UCSD-AML1 (cell line): Measurements from ENCODE around the gene PALD1.
"Not testable (repeated sequence)": the region's sequence is repeated elsewhere in the genome, so short reads cannot be mapped to it uniquely, and the experiment has no call there.

Experiments
- DNase-seq: peaks from one replicate; lab custom pipeline; 2025; ENCODE audit not compliant: unreplicated experiment; lab: John Stamatoyannopoulos, UW

The PALD1 gene

DNA sequence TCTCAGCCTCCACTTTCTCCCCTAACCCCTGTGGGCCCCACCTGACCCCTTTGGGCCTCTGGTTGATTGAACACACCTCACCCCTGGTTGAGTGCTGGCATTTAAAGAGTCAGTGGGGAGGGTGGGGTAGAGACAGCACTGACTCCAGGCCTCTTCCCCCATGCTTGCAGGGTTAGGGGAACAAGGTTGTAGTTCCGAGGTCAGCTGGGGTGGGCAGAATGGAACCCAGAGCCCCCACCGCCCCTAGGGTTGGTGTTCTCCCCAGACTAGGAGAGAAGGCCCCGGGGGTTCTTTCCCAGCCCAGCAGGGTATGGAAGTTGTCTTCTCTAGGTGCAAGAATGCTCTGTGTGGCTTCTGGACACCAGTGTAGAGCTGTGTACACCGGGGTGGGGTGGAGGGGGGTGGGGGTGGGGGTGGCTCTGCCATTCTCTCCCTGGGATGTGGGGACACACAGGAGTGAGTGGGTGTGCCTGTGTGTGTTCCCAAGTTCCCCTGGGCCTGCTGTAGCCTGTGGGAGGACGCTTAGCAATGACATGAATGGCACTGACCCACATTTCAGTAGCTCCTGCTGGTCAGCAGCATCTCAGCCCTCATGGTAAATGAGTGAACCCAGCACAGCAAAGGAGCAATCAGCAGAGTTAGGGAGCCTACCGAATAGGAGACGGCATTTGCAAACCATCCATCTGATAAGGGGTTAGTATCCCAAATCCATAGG is 90.4 kb downstream of the PALD1 start:
- DNase-seq, result no peak

DNA sequence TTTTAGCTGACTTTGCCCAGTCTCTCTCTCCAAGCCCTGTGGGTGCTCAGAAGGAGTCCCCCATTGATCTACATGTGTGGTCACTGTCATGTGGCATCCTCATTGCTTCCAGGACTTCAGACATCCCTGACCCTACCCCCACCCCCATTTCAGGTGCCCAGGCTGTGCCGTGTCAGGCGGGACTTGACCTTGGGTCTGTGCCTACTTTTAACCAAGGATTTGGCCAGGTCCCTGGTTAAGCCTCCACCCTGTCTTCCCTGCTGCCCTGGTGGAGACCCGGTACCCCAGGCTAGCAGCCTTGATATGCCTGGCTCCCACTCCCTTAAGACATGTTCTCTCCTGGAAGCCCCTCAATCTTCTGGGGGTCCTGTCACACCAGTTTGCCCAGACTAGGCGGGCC is 92.7 kb downstream of the PALD1 start:
- no peak for DNase-seq

DNA sequence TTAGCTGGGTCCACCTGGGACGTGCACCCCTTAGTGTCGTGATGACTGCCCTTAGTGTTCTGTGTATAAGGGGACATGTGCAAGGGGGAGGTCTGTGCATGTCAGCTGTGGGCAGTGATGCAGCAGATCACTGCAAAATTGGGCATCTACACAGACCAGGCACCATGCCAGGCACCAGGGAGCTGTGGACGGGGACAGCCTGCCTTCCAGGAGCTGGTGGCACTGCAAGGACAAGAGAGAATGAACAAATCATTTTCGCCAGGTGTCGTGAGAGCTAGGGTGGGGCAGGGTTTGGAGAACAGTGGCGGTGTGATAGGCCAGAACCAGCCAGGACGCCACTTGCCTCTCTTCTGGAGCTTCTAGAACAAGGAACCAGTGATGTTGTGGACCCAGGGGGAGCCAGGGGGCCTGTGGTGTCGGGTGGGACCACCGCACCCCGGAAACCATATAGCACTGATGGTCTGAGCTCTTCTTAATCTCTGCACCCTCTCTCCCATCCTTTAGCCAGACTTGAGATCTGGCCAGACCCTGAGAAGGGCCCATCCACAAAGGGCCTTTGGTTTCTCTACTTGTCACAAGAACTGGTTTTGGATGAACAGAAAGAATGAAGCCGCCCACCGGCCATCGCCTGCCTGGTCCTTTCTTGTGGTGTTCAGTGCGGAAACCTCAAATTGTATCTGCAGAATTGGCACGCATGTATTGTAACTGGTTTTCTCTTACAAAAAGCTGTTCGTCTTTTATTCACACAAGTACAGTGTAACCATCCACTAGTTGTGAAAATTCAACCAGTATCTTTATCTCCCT is 93.3 kb downstream of the PALD1 start:
- no peak for DNase-seq

DNA sequence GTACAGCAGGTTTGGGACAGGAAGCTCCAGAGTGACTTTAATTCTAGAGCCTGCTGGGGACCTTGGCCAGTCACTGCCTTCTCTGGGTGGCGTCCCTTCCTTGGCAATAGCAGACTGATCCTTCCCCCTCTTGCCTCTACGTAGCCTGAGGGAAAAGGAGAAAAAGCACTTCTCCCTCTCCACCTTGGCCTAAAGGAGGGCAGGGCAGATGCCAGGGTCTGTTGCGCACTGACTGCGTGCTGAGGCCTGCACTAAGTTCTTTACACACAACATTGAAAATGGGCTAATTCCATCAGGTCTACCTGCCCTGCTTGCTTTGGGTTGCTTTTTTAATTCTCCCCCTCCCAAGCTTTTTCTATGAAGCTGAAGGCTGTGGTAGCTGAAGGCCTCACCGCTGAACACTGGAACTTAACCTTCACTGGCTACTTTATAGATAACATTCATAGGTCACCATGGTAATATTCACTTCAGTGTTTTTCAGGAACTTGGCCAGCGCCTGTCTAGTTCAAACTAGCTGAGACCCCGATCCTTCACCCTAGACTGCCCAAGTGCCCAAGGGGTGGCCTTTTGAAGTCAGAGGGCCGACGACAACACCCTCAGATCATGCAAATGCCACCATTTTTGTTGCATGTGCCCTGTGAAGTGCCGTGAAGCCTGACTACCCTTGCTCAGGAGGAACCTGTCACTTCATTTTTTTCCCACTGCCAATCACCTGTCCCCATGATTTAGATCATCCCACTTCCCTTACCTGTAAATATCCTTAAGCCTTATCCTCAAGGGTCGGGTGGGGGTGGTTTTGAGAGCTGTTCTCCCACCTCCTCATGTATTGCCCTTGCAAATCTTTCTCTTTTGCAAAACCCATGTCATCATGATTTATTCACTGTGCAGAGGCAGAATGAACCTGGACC is 95.3 kb downstream of the PALD1 start:
- DNase-seq, result no peak

DNA sequence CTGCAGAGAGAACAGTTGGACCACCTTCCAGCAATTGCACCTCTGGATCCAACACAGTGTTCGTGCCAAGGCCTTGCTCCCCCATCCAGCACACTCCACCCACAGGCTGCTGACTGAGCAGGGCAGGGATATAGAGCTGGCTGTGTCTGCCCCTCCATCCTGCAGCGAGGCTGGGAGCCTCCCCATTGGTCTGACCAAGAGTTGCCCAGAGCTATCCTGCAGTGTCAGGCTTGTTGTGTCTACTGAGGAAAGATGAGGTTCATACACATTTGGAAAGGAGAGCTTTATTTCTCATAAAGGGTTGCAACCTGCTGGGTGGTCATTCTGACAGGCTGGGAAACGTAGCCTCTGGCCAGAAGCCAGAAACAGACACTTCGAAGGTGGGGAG is 96.9 kb downstream of the PALD1 start:
- DNase-seq, result no peak

DNA sequence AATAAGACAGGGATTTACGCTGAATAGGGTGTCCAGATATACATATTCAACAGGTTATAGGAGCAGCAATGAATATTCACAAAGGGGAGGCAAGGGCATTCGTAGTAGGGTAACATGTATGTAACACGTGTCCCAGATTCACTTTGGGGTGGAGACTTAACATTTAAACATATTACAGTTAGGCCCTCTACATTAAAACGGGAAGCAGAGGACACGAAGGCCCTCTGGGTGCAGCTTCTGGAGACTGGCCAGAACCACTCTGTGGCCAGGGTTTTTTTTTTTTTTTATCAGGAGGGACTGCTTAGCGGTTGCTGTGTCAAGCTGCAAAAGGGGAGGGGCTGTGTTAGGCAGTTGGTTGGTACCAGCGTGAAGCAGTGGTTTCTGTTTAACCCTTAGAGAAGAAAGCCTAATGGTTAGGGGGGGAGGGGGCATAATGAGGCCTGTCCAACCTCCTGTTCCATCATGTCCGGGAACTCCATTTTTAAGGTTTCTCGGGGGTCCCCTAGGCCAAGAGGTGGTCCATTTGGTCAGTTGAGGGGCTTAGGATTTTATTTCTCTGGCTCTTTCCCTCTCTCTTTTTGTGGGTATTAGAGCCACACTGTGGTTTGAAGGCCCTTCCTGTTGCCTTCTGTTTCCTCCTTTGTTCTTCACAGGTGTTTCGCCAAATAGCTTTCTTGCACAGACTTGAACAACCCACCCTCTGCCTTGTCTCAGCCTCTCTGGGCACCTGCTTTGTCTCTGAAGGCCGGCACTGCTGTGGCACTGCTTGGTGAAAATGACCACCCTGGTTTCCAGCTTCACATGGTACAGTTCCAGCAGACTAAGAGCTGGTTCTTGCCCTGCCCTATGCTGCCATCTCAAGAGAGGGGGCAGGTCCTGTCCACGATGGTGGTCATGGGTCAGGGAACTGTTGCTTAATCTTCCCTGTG is 97.6 kb downstream of the PALD1 start:
- DNase-seq, result peak; percentile 73

DNA sequence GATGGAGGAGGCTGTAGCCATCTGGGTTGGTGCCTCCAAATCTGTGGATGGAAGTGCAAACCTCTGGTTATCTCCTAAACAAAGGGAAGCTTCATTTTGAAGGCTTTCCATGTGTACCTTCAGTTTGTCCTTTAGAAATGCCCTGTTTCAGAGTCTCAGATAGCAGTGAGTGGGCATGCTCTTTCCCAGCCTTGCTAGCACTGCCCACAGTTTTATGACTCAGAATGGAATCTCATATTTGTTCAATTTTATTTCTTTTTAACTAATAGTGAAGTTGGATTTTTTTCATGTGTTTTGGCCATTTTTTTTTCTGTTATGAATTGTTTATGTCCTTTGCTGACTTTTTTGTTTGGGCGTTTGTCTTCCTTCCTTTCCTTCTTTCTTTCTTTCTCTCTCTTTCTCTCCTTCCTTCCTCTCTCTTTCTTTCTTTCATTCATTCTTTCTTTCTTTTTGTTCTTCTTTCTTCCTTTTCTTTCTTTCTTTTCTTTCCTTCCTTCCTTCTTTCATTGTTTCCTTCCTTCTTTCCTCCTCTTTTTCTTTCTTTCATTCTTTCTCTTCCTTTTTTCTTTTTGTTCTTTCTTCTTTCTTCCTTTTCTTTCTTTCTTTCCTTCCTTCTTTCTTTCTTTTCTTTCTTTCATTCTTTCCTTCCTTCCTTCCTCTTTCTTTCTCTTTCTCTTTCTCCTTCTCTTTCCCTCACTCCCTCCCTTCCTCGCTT is 98.4 kb downstream of the PALD1 start:
- no peak for DNase-seq

DNA sequence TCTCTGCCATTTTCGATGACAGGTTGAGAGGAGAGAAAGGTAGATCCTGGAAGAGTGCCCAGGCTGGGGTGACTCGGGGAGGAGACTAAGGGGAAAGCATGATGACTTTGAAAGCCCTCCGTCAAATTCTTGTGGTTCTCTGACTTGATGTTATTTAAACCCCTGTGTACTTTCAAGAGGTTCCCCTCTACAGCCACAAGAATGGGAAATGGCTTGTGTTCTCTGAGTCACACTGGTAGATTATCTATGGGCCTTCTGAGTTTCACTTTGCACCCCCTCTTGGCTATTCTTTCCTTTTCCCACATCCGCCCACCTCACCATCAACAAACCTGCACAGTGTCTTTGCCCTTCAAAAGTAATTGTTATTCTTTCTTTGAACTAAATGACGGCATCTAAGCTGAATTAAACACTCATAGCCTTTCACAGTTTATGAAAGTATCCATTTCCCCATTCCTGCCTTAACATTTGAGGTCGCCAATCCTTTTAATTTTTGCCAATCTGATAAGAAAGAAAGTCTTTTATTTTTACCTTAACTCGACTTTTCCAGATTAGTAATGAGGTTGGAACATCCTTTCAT is 99.9 kb downstream of the PALD1 start:
- DNase-seq, result no peak

DNA sequence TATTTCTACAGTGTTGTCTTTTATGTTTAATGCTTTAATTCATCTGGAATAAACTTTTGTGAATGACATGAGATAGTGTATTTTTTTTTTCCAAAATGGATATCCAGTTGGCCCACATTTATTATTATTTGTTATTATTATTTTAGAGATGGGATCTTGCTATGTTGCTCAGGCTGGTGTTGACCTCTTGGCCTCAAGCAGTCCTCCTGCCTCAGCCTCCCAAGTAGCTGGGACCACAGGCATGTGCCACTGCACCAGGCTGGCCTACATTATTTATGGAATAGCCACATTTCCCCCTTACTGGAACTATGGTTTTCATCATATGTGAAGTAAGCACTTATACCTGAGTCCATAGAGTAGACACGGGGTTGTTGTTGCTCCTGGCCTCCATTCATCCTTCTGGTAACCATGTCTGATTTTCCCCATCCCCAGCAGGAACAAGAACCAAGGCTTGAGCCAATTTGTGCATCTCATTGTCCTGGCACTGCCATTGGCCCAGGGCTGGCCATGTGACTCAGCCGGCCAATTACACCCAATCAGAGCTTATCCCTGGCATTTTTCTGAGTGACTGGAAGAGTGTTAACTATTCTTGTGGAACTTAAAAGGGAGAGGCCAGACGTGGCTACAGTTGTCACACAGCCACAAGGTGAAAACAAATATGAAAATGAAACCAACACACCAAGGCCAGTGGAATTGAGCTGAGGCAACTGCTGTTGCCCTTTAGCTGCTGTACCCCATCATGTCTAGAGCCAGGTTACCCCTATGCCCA is 100.9 kb downstream of the PALD1 start:
- DNase-seq, result no peak

DNA sequence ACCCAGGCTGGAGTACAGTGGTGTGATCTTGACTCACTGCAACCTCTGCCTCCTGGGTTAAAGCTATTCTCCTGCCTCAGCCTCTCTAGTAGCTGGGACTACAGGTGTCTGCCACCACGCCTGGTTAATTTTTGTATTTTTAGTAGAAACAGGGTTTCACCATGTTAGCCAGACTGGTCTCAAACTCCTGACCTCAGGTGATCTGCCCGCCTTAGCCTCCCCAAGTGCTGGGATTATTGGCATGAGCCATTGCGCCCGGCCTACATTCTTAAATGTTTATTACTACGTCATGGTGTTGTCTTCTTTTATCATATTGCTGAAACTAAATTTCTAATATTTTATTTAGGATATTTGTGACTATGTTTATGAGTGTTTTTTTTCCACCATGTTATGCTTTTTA is 102.6 kb downstream of the PALD1 start:
- not testable (repeated sequence) for DNase-seq

DNA sequence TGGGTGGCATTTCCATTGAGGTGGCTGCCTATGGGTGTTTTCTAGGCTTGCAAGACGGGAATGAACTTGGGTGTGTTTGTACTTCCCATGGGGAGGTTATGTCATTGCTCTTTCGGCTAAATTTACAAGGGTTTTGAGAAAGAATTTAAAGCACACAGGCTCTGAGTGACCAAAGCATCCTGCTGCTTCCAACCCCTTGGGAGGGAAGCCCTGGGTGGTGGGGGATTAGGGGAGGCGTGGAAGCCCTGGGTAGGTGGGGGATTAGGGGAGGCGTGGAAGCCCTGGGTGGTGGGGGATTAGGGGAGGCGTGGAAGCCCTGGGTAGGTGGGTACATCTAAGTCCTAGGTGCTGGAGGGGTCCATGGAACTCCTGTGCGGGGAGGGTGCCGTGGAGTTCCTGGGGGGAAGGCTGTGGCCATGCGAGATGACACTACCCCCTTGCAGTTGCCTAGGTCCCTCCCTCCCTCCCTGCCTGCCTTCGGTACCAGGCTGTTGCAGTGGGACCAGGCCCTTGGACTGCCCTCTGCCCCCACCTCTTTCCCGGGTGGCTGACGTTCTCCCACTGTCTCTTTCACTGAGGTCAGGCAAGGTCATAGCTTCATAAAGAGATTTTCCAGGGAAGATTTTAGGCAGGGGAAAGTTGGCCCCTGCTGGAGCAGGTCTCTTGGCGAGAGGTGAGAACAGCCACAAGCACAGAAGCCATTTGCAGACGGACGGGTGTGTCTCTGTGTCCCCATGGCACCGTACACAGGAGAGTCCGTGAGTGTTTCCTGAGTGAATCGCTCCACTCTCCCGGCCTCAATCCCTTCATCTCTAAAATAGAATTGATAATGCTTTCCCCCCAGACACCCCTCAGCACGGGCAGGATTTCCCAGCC is 104.5 kb downstream of the PALD1 start:
- DNase-seq, result no peak

DNA sequence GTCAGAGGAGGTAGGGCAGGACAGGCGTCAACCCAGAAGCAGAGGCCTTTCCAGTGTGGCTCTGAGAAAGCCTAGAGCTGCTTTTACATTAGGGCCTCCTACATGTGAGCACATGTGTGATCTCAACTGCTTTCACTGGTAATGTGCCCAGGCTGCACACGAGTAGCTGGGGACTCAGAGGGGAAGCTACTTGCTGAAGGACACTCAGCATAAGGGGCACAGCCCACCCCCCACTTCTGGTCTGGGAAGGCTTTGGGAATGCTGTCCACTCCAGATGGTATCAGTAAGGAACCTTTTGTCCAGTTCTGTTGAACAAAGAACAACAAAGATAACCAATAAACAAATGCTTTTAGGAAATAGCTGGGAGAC is 105.1 kb downstream of the PALD1 start:
- no peak for DNase-seq

DNA sequence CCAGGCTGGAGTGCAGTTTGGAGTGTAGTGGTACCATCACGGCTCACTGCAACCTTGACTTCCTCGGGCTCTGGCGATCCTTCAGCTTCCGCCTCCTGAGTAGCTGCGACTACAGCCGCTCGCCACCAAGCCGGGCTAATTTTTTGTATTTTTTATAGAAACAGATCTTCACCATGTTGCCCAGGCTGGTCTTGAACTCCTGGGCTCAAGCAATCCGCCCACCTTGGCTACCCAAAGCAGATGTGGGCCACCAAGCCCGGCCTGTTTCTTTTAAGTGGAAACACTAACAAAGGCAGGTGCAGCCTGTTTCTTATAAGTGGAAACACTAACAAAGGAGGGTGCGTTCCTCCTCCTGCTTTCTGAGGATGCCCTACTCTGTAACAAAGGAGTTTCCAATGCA is 105.8 kb downstream of the PALD1 start:
- no peak for DNase-seq

DNA sequence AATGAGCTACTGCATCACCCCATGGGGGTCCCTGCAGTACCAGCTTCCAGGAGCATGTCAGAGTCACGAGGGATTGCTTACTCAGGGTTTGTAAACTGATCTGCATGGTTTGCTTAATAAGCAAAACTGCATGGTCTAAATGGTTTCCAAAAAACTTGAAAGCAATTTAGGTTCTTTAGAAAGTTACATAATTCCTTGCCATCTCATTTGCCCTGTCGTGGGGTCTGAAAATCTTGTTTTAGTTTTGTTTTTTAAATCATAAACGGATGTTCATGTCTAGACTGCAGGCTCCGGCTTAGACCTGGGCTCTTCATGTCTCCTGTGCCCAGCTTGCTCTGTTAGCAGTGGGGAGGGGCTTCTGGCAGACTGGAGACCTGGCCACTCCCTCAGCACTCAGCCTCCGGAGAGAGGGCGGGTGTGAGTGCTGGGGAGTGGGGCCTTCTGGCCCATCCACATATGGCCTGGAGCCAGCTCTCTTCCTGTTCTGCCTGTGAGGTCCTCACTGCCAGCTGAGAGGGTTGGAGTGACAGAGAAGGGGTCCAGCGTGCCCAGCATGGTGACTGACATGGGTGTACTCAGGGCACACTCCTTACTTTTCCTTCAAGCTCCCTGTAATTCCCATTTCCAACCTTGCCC is 106.5 kb downstream of the PALD1 start:
- peak; percentile 64 for DNase-seq

DNA sequence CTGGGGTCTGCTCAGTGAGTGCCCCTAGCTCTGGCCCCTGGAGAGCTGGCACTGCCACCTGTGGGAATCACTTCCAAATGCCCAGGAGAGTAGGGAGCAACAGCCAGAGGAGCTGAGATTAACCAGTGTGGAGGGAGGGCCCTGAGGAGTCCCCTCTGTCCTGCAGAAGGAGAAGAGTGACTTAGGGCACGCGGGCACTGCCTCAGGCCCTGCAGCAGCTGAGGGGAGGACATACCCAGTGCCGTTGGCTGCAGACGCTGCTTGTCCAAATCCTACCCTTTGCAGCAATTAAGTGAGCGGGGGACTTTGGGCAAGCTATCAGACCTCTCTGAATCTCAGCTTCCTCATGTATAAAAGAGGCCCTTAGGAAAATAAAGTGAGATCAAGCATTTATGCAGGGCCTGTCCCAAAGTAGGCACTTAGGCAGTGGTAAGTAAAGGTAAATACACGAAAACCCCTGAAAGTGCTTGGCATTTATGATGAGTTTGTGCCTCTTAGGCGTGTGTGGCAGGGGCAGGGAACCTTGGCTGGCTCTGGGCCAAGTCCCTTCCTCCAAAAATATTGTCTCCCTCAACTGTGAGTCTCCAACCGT is 107.1 kb downstream of the PALD1 start:
- DNase-seq, result no peak

DNA sequence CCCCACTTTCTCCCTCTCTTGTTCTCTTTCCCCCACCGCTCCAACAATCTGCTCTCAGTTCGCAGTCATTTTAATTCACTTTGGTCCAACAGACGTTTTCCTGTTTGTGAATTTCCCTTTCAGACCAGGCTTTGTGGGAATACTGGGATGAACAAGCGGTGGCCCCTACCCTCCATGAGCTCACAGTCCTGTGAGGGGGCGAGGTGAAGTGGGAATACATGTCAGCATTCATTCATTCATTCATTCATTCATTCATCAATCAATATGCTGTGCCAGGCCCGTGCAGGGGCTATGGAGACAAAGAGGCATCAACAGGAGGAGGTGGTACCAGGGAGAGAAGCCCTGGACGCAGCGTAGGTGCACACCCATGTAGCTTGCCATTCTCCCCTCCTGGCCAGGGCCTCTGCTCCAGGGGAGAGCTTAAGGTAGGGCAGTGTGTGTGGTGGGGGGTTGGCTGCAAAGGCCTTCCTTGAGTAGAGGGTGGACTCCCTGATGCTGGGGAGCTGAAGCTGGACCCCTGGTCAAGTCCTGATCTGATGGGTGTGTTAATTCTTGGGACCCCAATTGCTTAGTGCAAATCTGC is 107.9 kb downstream of the PALD1 start:
- DNase-seq, result no peak
